GM12891 (cell line): Measurements from ENCODE around the gene APMAP.

ENCODE experiments used
- POLR2A ChIP-seq: IDR thresholded peaks from 2 replicates; pipeline ENCODE4 v1.6.1; 2011; ENCODE audit warnings: low read depth, low read length, control low read depth
- POLR2AphosphoS5 ChIP-seq: IDR thresholded peaks from 2 replicates; pipeline ENCODE4 v1.6.1; 2011; ENCODE audit warnings: low read depth, low read length, control low read depth
- POU2F2 ChIP-seq: IDR thresholded peaks from 2 replicates; pipeline ENCODE4 v1.6.1; 2011; ENCODE audit warnings: low read depth, mild to moderate bottlenecking, control low read depth, low read length, moderate library complexity
- TAF1 ChIP-seq: IDR thresholded peaks from 2 replicates; pipeline ENCODE4 v1.6.1; 2011; ENCODE audit warnings: low read depth, low read length, control low read depth

DNA sequence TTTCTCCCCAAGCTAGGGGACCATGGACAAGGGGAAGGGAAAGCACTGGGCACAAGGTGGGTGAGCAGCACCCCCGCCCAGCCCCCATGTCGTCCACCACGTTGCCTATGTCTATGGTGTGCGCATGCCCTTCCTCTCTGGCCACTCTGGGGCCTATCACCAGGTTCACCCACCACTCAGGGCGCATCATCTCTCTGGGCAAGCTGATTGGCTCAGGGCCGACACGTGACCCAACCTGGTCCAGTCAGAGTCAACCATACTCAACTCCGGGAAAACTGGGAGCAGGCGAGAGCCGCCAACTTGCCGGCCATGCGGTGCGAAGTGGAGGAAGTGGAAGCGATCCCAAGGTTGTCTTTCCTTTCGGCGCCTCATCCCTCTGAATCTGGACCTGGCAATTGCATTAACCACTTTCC lies 39.5 kb upstream of the APMAP start:
- TF ChIP-seq POLR2A (no peak), TAF1 (no peak), POLR2AphosphoS5 (no peak), POU2F2 (no peak)
